Measurements from ENCODE around the gene THADA.

DNA sequence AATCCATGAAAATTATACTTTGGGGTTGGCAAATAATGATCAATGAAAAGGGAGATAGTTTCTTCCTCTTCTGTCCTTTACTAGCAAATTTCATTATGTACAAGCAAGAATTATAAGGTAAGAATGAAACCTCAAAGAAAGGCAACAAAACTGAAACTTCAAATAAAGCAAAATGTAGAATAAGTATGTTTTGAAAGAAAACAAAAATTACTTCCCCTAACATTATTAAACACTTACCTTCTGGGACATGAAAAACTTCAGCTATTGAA, 29.4 kb downstream of the THADA start:
- TF ChIP-seq, protein P1, sequence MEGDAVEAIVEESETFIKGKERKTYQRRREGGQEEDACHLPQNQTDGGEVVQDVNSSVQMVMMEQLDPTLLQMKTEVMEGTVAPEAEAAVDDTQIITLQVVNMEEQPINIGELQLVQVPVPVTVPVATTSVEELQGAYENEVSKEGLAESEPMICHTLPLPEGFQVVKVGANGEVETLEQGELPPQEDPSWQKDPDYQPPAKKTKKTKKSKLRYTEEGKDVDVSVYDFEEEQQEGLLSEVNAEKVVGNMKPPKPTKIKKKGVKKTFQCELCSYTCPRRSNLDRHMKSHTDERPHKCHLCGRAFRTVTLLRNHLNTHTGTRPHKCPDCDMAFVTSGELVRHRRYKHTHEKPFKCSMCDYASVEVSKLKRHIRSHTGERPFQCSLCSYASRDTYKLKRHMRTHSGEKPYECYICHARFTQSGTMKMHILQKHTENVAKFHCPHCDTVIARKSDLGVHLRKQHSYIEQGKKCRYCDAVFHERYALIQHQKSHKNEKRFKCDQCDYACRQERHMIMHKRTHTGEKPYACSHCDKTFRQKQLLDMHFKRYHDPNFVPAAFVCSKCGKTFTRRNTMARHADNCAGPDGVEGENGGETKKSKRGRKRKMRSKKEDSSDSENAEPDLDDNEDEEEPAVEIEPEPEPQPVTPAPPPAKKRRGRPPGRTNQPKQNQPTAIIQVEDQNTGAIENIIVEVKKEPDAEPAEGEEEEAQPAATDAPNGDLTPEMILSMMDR (optimal IDR thresholded peaks at IDR 0.05 in 1 of 3, IDR thresholded peaks at IDR 0.05 in 1 of 3, conservative IDR thresholded peaks at IDR 0.05 in 1 of 3; ENCODE audit: extremely low read depth in 1 of 3, insufficient read depth in 2 of 3, low read length in 3 of 3): no peak
- TF ChIP-seq EZH2 (IDR thresholded peaks at IDR 0.05; ENCODE audit: low read length): no peak

All from keratinocyte (primary cell).